HG03045 (cell line): ENCODE measurements around the gene DOLPP1.

Source experiments
- ATAC-seq: cut with Tn5 transposase; IDR thresholded peaks from one replicate; pipeline ENCODE4 v1.9.1; 2021; ENCODE audit warnings: mild to moderate bottlenecking, moderate library complexity; ENCODE audit not compliant: unreplicated experiment

Gene DOLPP1

DNA sequence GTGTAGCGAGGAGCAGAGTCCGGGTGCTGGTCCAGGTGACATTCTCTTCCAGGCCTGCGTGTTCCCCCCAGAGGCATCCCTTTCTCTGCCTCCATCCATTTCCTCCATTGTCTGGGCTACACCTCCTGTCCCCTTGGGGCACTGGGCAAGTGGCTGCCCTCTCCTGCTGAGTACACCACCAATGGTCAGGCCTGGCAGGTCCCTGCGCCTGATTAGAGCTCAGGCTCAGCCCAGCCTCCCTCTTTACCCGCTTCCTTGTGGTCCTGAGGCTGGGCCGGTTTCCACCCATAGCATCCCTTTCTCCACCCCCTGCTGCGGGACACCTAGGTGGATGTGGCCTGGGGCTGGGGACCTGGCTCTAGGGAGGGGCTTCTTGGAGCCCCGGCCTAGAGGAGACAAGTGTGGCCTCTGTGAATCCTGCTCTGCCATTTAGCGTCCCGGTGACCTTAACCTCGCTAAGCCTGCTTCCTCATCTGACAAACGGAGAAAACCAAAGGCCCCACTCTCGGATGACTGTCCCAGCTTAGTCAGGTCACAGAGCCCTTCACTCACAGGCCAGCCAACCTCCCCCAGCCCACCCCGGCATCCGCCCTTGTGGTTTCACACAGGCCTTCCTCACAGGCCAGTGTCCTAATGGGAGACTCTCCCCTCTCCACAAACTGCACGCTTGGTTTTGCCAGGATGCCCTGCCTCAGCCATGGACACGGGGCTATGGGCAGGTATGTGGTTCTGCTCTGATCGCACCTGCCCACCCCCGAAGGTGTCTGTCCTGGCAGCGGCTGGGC is 12.9 kb downstream of the DOLPP1 start:
- ATAC-seq = no peak

DNA sequence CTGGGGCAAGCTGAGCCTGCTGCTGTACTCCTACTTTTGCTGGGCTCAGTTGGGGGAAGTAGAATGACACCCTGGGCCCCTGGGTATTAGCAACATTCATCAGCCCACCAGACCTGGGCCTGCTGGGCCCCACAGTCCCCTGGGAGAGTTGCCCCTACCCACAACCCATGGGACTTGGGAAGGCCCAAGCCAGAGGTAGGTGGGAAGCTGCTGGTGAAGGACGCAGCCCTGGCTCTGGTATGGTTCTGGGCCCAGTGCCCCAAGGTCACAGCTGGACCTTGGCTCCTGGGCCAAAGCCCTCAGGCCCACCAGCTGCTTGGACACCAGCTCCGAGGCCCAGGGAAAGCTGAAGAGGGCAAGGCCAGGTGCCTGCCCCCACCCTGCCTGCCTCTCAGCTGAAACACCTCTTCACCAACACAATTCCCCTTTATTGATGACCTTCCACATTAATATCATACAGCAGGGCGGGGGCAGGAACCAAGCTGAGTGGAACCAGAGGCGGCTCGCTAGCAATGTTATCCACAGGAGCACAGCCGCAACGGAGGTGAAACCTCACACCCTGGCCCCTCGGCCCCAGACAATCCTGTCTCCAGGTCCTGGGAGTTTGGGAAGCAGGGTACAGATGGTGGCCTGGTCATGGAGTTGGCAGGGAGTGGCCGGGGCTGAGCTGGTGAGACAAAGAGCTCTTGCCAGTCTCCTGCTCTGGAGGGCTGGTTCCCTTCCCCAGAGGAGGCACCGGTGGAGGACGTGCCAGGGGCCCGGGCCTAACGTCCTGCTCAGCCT is 13.7 kb downstream of the DOLPP1 start:
- no peak for ATAC-seq

DNA sequence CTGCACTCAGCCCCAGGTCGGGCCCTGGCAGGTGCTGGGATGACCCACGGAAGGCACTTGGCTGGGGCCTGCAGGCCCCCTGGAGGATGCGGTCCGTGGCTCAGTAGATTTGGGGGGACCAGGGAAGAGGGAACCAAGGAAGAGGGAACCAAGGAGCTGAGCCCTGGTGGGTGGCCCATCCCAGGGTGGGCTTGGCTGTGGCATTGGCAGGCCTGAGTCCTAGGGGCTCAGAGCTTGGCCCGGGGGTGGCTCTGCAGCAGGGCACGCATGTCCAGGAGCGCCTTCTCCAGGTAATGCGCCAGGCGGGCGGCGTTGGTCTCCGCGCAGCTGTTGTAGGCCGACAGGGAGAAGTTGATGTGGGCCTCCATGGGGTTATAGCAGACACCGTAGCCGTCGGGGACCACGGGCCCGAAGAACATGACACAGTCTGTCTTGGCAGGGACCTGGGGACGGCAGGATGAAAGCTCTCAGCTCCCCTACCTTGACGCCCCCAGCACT is 14.3 kb downstream of the DOLPP1 start:
- ATAC-seq = no peak

DNA sequence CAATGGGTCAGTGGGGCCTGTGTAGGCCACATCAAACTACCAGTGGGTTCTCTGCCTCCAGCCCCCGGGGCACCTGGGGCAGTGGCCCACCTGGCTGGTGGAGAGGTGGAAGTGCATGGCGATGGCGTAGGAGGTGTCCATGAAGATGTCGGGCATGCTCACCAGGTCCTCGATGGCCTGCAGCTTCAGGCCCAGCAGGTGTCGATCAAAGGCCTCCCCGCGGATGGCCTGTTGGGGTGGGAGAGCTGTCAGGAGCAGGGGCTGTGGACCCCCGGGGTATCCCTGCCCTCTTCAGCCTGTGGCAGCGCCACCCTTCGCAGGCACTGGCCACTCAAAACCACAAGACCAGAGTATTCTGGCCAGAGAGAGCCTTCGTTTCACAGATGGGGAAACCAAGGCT is 15.0 kb downstream of the DOLPP1 start:
- ATAC-seq = no peak

DNA sequence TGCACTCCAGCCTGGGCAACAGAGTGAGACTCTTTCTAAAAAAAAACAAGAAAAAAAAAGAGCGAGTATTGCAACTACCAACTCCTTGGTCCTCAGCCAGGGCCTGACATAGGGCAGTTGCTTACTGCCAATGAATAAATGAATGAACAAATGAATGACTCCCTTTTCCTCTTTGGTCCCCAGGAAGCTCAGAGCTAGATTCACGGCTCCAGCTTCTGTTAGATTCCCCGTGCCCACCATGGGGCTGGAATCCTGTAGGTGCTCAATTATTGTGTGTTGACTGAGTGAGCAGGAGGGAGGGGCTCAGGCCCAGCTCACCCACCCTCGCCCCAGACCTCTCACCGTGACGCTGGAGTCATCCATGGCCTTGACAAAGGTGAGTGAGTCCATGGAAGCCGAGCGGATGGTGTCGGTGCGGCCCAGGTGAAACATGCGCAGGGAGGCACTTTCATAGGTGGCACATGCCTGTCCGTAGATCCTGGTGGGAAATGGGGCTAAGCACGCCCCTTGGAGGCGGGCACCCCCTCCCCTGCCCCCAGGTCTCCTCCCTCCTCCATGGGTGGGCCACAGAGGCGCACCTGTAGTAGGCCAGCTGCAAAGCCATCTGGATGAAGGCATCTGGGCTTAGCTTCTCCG is 16.9 kb downstream of the DOLPP1 start:
- no peak for ATAC-seq

DNA sequence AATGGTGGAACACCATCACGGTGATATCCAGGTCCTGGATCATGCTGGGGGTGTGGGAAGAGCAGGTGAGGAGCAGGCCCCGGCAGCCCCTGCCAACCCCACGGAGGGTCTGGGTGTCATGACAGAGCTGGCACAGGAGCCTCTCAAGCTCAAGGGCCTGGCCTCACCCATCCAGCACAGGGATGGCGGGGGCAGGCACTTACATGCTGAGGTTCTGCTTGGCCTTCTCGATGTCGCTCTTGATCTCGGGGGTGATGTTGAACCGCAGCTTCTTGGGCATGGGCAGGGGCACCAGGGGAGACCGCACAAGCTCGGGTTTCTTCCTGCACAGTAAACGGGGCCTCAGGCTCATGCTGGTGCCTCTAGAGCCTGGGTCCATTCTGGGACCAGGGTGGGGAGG is 17.4 kb downstream of the DOLPP1 start:
- no peak for ATAC-seq

DNA sequence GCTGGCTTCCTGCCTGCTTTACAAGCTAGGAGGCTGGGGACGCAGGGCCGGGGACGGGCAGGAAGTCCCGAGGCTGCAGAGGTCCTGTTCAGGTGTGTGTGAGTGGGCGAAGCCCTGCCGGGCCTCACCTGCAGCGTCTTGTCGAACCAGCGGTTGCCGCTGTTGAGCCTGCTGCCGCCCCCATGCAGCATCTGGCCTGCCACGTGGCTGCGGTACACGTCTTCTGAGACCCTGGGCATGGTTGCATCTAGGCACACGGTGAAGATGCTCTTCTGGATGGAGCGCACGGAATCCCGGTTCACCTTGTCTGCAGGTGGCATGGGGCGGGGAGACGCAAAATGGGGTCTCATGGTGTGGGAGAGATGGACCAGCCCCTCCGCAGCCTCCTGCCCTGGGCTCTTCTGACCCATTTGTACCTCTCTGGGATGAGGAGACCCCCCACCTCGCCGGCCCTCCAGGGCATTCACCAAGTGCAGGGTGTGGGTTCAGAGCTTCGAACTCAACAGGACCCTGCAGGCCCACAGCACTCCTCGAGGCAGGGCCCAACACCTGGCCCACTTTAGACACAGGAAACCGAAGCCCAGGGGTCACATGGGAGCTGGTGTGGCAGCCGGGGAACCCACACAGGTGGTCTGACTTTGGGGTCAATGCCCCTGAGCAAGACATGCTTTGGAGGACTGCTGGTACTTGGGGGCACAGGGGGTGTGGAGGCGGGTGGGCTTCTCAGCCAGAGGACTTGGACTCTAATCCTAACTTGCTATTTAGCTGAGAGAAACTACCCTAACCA is 19.7 kb downstream of the DOLPP1 start:
- no peak for ATAC-seq

DNA sequence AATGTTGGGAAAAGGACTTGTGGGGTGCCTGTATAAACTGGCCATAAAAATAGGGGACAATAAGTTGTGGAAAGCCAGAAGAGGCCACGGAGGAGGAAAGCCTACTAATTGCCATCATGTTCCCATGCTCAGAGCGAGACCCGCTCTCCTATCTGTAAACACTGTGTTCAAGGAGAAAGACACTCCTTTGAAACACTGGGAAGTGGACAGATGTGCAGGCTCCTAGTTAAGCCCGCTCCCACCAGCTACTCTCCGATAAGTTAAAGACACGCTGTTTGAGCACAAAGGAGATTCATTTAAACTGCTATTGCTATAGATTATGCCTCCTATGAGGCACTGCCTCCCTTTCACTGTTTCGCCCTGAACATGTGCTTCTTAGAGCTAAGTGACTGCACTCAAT is 20.4 kb downstream of the DOLPP1 start:
- ATAC-seq = no peak

DNA sequence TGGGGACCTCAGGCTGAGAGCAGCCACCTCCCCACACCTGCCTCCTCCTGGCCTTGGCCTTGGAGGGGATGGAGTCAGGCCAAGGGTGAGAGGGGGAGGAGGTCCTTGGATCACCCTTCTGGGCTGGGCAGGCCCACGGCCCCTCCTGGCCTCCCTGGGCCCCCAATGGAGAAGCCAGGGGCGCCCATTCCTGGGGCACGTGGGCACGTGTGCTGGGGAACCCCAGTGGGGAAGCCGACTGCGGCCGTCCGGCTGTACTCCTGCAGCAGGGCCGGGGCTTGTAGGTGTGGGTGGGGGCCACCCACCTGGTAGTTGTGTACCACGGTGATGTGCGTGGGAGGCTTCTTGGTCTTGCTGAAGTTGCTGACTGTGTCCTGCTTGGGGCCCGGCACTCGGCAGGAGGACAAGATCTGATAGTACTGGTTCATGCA is 21.2 kb downstream of the DOLPP1 start:
- no peak for ATAC-seq

DNA sequence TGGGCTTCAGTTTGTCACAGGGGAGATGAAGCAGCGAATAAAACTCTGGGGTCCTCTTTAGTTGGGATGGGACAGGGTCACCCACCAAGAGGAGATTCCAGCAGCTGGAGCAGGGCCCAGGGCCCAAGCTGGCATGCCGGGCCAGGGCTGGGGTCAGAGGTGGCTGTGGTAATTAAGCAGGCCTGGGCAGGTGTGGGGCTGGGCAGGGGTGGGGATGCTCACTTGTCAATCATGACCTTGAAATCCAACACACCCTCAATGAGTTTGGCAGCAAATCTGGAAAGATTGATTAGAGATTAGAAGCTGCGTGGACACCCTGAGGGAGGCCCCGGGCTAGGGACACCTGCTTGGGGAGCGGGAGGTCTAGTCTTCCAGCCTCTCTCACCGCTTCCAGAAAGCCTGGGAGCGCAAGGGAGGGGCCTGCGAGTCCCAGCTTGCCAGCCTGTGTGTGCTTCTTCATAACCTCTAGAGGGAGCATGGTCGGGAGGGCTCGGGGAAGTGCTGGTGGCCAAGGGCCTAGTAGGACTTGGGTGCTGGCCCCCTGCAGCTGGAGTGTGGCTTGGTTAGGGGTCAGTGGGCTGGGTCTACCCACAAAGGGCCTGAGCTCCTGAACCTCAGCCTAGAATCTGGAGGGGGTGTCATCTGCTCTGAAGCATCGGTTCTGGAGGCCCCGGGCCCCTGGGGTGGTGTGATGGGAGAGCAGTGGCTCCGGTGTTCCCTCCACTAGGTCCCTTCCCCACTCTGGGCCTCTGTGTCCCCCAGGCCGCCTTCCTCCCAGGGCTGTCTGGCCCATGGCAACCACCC is 22.1 kb downstream of the DOLPP1 start:
- no peak for ATAC-seq

DNA sequence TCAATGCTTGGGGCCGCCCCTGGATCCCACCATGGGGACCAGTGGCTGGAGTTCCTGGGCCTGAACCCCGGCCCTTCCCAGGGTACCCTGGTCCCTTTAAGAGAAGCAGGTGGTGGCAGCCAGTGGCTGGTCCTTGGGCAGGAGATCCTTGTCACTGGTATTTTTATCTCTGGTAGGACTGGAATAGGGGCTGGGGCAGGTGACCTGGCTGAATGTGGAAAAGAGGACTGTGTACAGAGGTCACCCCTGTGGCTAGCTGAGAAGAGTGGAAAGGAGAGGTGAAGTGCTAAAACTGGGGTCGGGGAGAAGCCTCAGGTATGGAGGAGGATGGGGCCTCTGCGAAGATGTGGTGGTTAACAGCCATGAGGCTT is 22.7 kb downstream of the DOLPP1 start:
- no peak for ATAC-seq

DNA sequence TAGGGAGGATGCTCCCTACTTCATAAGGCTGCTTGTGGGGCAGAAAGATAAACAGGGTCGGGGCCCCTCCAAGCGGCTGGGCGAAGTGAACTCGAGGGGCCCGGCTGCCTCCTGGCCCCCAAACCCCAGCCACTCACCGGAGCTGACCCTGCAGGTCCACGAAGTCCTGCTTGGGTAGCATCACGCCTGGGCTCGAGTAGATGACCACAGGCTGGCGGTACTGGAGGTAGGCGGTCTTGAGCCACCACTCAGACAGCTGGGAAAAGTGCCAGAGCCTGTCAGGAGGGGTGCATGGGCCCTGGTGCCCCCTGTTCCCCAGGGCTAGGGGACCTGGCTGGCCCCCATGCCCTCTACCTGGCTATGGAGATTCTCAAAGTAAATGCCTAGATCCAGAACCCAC is 23.1 kb downstream of the DOLPP1 start:
- ATAC-seq = no peak

DNA sequence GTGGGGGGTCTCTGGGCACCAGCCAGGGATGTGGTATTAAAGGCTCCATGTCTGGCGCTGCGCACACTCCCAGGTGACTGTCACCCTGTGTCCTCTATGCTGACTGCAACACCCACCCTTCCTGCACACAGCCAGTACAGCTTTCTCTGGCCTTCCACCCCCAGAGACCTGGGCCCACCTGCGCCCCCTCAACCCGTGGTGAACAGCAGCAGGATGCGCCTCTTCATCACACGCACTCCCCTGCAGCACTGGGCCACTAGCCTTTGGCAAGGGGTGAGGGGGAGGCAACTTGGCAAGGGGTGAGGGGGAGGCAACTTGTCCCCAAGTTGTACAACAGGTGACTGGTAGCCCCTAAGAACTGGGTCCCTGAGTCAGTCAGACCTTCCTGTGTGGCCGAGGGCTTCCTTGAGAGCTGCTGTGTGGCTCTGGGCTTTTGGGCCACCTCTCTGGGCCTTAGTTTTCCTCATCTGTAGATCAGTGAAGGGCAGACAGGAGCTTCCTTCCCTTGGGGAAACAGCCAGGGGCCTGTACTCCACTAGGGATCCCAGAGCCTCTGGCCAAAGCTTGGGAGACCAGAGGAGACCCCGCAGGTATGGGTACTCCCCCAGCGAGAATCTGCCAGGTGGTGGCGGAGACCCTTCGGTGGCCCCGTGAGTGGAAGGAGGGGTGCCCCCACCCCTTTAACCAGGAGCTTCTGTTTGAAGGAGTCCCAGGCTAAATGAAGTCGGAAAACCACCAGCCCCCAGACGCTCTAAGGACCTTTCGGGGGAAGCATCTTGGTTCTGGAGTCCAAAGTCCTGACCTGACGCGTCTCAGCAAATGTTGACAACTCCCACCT is 25.2 kb downstream of the DOLPP1 start:
- ATAC-seq = no peak

DNA sequence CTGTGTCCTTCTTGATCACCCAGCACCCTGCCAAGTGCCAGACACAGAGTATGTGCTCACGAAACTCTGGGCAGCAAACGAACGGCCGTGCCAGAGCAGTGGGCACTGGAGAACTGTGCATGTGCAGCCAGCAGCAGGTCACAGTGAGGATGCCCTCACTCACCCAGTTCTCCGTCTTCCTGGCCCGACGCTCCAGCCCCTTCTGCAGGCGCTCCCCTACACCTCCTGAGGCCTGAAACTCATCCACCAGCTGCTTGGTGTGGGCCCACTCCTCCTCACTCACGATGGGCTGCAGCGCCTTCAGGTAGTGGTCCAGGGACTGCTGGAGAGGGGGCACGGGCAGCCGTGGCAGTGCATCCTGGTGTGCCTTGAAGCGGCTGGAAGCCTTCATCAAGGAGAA is 26.7 kb downstream of the DOLPP1 start:
- no peak for ATAC-seq

DNA sequence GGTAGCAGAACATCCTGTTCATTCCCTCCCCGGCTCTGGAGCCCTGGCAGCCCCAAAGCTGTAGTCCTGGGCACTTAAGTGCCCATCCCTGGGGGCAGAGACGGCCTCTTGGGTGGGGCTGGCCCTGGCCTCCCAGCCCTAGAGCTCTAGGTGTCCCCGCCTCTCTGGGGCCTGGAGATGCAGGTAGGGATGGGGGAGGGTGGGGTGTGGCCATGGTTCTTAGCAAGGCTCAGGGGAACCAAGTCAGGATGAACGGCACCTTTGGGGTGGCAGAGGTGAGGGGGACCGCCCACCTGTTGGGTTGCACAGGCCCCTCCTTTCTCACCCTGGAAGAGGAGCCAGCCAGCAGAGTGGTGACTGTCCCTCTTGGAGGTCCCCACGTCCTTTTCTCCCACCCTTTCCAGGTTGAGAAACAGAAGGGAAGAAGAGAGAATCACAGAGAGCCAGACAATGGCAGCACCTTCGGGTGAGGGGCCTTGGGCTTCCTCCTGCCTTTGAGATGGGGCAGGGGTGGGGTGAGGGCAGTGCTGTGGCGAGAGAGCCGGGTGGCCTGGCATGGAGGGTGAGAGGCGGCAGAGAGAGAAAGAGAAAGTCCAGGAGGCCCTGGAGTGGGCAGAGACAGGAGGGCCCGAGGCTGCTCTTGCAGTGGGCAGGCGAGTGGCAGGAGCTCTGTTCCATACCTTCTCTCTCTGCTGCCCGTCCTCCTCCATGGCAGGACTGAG is 27.3 kb downstream of the DOLPP1 start:
- ATAC-seq = no peak

DNA sequence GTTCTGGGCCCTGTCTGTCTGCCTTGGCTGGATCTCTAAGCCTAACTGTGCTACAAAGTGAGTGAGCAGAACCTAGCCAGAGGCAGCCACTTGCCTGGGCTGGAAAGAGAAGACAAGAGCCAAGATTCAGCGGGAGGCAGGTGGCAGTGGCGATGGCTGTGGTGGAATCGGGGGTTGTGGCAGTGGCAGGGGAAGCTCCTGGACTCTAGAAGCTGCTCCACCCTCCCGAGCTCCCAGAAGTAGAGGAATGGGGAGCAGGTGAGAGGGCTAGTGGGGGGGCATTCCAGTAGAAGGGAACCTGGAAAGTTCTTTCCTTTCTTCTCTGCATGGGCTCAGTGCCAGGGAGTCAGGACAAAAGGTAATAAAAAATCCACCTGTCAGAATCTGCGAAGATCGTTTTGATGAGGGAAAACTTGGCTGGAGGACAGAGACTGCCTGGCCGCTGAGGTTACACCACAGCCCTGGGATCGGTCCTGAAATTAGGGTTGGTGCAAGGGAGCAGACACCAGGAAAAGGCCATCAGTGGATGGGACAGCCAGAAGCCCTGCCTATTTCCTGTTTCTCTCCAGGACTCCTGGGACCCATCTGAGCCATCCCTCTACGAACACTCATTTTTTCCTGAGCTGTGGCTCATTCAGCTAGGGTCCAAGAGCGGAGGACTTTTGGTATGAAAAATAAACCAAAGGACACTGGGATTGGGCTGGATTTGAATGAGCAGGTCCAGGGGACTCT is 28.1 kb downstream of the DOLPP1 start:
- no peak for ATAC-seq

DNA sequence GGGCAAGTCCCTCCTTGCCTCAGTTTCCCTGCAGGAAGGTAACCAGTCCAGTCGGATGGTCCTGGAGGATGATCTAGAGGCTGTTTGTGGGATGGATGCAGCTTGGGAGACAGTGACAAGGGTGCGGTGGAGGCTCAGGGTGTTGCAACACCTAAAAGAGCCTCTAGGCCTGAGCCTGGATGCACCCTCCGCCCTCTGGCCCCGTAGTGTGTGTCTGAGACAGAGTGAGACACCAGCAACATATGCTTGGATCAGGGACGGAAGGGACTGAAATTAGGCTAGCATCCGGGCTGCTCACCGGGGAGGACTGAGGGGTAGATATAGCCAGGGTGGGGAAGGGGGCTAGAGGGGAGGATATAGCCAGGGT is 28.6 kb downstream of the DOLPP1 start:
- no peak for ATAC-seq
